H9 (cell line): Measurements from ENCODE around the gene PIK3R5. TPM values are rescaled to one million over a fixed set of nuclear protein-coding genes. Genes with fewer than 3 reads are reported as not detected.

Experiments used
- DNase-seq: peaks from one replicate; pipeline ENCODE4 v3.0.0-alpha.2; 2017
- H2AFZ ChIP-seq: one replicate; pipeline ENCODE4 v1.6.1; 2013; ENCODE audit warnings: mild to moderate bottlenecking, low read length, control low read depth, moderate library complexity
- H2AK5ac ChIP-seq: 2 replicates; pipeline ENCODE4 v1.6.1; 2013; ENCODE audit warnings: low read length, control low read depth, mixed read lengths; ENCODE audit not compliant: insufficient read length
- H2BK120ac ChIP-seq: one replicate; pipeline ENCODE4 v1.6.1; 2013; ENCODE audit warnings: low read depth, mild to moderate bottlenecking, low read length, control low read depth, inconsistent platforms; ENCODE audit not compliant: poor library complexity, severe bottlenecking
- H2BK12ac ChIP-seq: 2 replicates; pipeline ENCODE4 v1.6.1; 2013; ENCODE audit warnings: low read length, control low read depth, mixed read lengths, low read depth; ENCODE audit not compliant: insufficient read length
- H2BK15ac ChIP-seq: 2 replicates; pipeline ENCODE4 v1.6.1; 2013; ENCODE audit warnings: low read depth, low read length, control low read depth
- H2BK20ac ChIP-seq: one replicate; pipeline ENCODE4 v1.6.1; 2013; ENCODE audit warnings: low read depth, mild to moderate bottlenecking, low read length, control low read depth, inconsistent platforms; ENCODE audit not compliant: poor library complexity, severe bottlenecking
- H2BK5ac ChIP-seq: 2 replicates; pipeline ENCODE4 v1.6.1; 2013; ENCODE audit warnings: low read length, control low read depth, mixed read lengths; ENCODE audit not compliant: insufficient read length
- H3K14ac ChIP-seq: 2 replicates; pipeline ENCODE4 v1.6.1; 2013; ENCODE audit warnings: low read length, control low read depth; ENCODE audit not compliant: insufficient read depth
- H3K18ac ChIP-seq: 2 replicates; pipeline ENCODE4 v1.6.1; 2013; ENCODE audit warnings: low read depth, mild to moderate bottlenecking, mixed read lengths, low read length, control low read depth; ENCODE audit not compliant: insufficient read length
- H3K23ac ChIP-seq: 2 replicates; pipeline ENCODE4 v1.6.1; 2013; ENCODE audit warnings: low read length, control low read depth, mixed read lengths, low read depth; ENCODE audit not compliant: insufficient read length
- H3K23me2 ChIP-seq: 2 replicates; pipeline ENCODE4 v1.6.1; 2013; ENCODE audit warnings: low read depth, mild to moderate bottlenecking, mixed read lengths, low read length, control low read depth; ENCODE audit not compliant: insufficient read length, poor library complexity, severe bottlenecking
- H3K27ac ChIP-seq: 2 replicates; pipeline ENCODE4 v1.5.1; 2013; ENCODE audit warnings: low read length, control low read depth, mixed read lengths, low read depth; ENCODE audit not compliant: insufficient read length
- H3K27me3 ChIP-seq: 2 replicates; pipeline ENCODE4 v1.6.1; 2013; ENCODE audit warnings: low read length, control low read depth, inconsistent platforms; ENCODE audit not compliant: insufficient read depth
- H3K4ac ChIP-seq: 2 replicates; pipeline ENCODE4 v1.6.1; 2013; ENCODE audit warnings: low read depth, mild to moderate bottlenecking, control low read depth, inconsistent platforms, low read length, moderate library complexity
- H3K4me1 ChIP-seq: 2 replicates; pipeline ENCODE4 v1.6.1; 2013; ENCODE audit warnings: low read length, control low read depth, inconsistent platforms; ENCODE audit not compliant: insufficient read depth
- H3K4me2 ChIP-seq: 2 replicates; pipeline ENCODE4 v1.6.1; 2013; ENCODE audit warnings: low read length, control low read depth, mixed read lengths; ENCODE audit not compliant: insufficient read length, insufficient read depth
- H3K56ac ChIP-seq: 2 replicates; pipeline ENCODE4 v1.6.1; 2013; ENCODE audit warnings: low read depth, mild to moderate bottlenecking, mixed read lengths, low read length, control low read depth; ENCODE audit not compliant: insufficient read length
- H3K79me1 ChIP-seq: 2 replicates; pipeline ENCODE4 v1.6.1; 2013; ENCODE audit warnings: low read depth, mild to moderate bottlenecking, moderate library complexity, low read length, control low read depth, inconsistent platforms; ENCODE audit not compliant: insufficient read depth, poor library complexity, severe bottlenecking
- H3K79me2 ChIP-seq: 2 replicates; pipeline ENCODE4 v1.6.1; 2013; ENCODE audit warnings: low read length, control low read depth, inconsistent platforms; ENCODE audit not compliant: insufficient read depth
- H3K9ac ChIP-seq: 2 replicates; pipeline ENCODE4 v1.6.1; 2013; ENCODE audit warnings: low read length, control low read depth, mixed read lengths; ENCODE audit not compliant: insufficient read length; ENCODE audit errors: extremely low read depth
- H3K9me3 ChIP-seq: one replicate; pipeline ENCODE4 v1.6.1; 2013; ENCODE audit warnings: low read depth, low read length, inconsistent platforms; ENCODE audit not compliant: control insufficient read depth
- H3T11ph ChIP-seq: one replicate; pipeline ENCODE4 v1.6.1; 2013; ENCODE audit warnings: mild to moderate bottlenecking, low read length, control low read depth, inconsistent platforms
- H4K20me1 ChIP-seq: one replicate; pipeline ENCODE4 v1.6.1; 2013; ENCODE audit not compliant: control insufficient read depth, insufficient read length, insufficient read depth
- H4K5ac ChIP-seq: 2 replicates; pipeline ENCODE4 v1.6.1; 2013; ENCODE audit warnings: low read depth, mild to moderate bottlenecking, mixed read lengths, low read length, control low read depth; ENCODE audit not compliant: insufficient read length
- H4K8ac ChIP-seq: replicated peaks from 2 replicates; pipeline ENCODE4 v1.6.1; 2013; ENCODE audit warnings: low read length, control low read depth, mixed read lengths, low read depth; ENCODE audit not compliant: insufficient read length
- H4K91ac ChIP-seq: 2 replicates; pipeline ENCODE4 v1.6.1; 2013; ENCODE audit warnings: low read depth, mild to moderate bottlenecking, moderate library complexity, mixed read lengths, low read length, control low read depth; ENCODE audit not compliant: insufficient read length
- H3K27ac Mint-ChIP-seq, 3 experiments: 2 replicates in 2 of 3; 3 replicates in 1 of 3; pipeline ENCODE4 v1.8.0; 2020 to 2021; ENCODE audit warnings: mixed read lengths in 3 of 3, mild to moderate bottlenecking in 1 of 3, moderate library complexity in 1 of 3
- H3K27me3 Mint-ChIP-seq: 2 replicates; pipeline ENCODE4 v1.8.0; 2021; ENCODE audit warnings: low read depth, mild to moderate bottlenecking, moderate library complexity, mixed read lengths
- H3K36me3 Mint-ChIP-seq, 3 experiments: 2 replicates in 2 of 3; 3 replicates in 1 of 3; pipeline ENCODE4 v1.8.0; 2020 to 2021; ENCODE audit warnings: low read depth in 3 of 3, mixed read lengths in 3 of 3; ENCODE audit not compliant: insufficient read depth in 1 of 3
- H3K4me1 Mint-ChIP-seq, 2 experiments: 2 replicates each; pipeline ENCODE4 v1.8.0; 2020; ENCODE audit warnings: mixed read lengths in 2 of 2
- H3K4me3 Mint-ChIP-seq, 2 experiments: 2 replicates in 1 of 2; 3 replicates in 1 of 2; pipeline ENCODE4 v1.8.0; 2020 to 2021; ENCODE audit warnings: mild to moderate bottlenecking in 2 of 2, mixed read lengths in 2 of 2, moderate library complexity in 1 of 2
- H3K9me3 Mint-ChIP-seq, 2 experiments: 2 replicates in 1 of 2; 3 replicates in 1 of 2; pipeline ENCODE4 v1.8.0; 2020; ENCODE audit warnings: mild to moderate bottlenecking in 2 of 2, mixed read lengths in 2 of 2, moderate library complexity in 1 of 2
- WGBS: extraction: QIAGEN DNeasy Blood & Tissue Kit; methylation state at CpG from one replicate; pipeline ENCODE4 v1.1.7; 2013; ENCODE audit warnings: missing lambda C conversion rate, low lambda C conversion rate, mixed read lengths; ENCODE audit not compliant: insufficient read length; ENCODE audit errors: extremely low coverage; 5-methylcytosine and 5-hydroxymethylcytosine counted together
- total RNA-seq: library from RNA; stranded (reverse); gene quantifications from 2 replicates; pipeline ENCODE4 v1.2.1, GENCODE V29; 2021
- TF ChIP-seq, protein P1 (sequence below): fragments of 200-600 bp; sonication (generic); conservative IDR thresholded peaks from 3 replicates; pipeline ENCODE4 v1.8.0; 2021; ENCODE audit warnings: antibody characterized with exemption, mild to moderate bottlenecking

PIK3R5 gene
- total RNA-seq, 1 experiment from 2014 or later, result 1.4 TPM

DNA sequence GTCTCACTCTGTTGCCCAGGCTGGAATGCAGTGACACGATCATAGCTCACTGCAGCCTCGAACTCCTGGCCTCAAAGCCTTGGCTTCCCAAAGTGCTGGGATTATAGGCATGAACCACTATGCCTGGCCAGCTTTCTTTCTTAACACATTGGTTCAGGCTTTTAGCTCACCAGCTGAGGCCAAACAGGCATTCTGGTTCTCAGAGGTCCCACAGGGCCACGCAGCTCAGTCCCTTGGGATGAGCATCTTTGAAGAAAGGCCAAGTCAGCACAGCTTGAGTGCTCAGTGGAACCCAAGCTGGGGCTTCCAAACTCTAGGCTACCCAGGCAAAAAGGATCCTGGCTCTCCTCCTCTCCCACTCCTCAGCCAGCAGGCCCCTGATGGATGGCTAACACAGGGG is 2.5 kb downstream of the PIK3R5 start:
- TF ChIP-seq, protein P1, sequence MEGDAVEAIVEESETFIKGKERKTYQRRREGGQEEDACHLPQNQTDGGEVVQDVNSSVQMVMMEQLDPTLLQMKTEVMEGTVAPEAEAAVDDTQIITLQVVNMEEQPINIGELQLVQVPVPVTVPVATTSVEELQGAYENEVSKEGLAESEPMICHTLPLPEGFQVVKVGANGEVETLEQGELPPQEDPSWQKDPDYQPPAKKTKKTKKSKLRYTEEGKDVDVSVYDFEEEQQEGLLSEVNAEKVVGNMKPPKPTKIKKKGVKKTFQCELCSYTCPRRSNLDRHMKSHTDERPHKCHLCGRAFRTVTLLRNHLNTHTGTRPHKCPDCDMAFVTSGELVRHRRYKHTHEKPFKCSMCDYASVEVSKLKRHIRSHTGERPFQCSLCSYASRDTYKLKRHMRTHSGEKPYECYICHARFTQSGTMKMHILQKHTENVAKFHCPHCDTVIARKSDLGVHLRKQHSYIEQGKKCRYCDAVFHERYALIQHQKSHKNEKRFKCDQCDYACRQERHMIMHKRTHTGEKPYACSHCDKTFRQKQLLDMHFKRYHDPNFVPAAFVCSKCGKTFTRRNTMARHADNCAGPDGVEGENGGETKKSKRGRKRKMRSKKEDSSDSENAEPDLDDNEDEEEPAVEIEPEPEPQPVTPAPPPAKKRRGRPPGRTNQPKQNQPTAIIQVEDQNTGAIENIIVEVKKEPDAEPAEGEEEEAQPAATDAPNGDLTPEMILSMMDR, result no peak
- no peak for DNase-seq
- Histone ChIP-seq H3K9me3 (no peaks in the 10 kb centered on the region), H3K79me1 (no peaks in the 10 kb centered on the region), H2BK120ac (no peak overlapping the region), H3K4me1 (peaks cover 2% of the 10 kb centered on the region; the same call in 1 of the 2 replicates), H3K27me3 (0 out of 2 replicates have a peak, but pooled peaks cover 2% of the 10 kb centered on the region), H3K14ac (no peak overlapping the region), H3K56ac (no peak overlapping the region), H3K79me2 (no peaks in the 10 kb centered on the region), H3T11ph (no peak overlapping the region), H4K5ac (no peak overlapping the region), H3K9ac (no peak overlapping the region), H2AFZ (no peak overlapping the region), H2BK12ac (no peak overlapping the region), H2BK20ac (no peak overlapping the region), H4K20me1 (no peaks in the 10 kb centered on the region), H3K27ac (no peak overlapping the region), H3K18ac (no peak overlapping the region), H2BK15ac (no peak overlapping the region), H4K8ac (no peak overlapping the region), H3K4ac (no peak overlapping the region), H3K4me2 (no peak overlapping the region), H2AK5ac (no peak overlapping the region), H3K23me2 (peaks cover 6% of the 10 kb centered on the region), H3K23ac (no peak overlapping the region), H2BK5ac (no peak overlapping the region), H4K91ac (no peak overlapping the region)
- Mint-ChIP-seq H3K4me1 (peaks cover 11 to 19% of the 10 kb centered on the region in 2 experiments), H3K27ac (no peak overlapping the region), H3K27me3 (peaks cover 37% of the 10 kb centered on the region), H3K4me3 (no peak overlapping the region), H3K9me3 (peaks cover 0 to 14% of the 10 kb centered on the region in 2 experiments; a peak in 2 of 5 replicates), H3K36me3 (peaks cover 2 to 12% (median 3%) of the 10 kb centered on the region in 3 experiments; a peak in 5 of 7 replicates)
- WGBS, result no CpG with 5 or more reads among the region's 3 CpGs
